Measurements from ENCODE around the gene AP3M1. TPM values are rescaled to one million over a fixed set of nuclear protein-coding genes. Genes with fewer than 3 reads are reported as not detected.

Gene AP3M1
- total RNA-seq, 1 donor from 2014 or later, result 28.0 TPM

Other genes with a start within 250 kb of the AP3M1 start
- gene PLAU, start 239.7 kb downstream of the AP3M1 start, total RNA-seq, result 8.5 TPM
- gene VCL, start 152.7 kb downstream of the AP3M1 start, total RNA-seq, result 237 TPM
- gene ADK, start 393 bp upstream of the AP3M1 start, total RNA-seq, result 41.4 TPM

All from Right ventricle myocardium inferior (tissue), 1 donor.